OCI-M1 (cell line): Measurements from ENCODE around the gene C16orf82.
"Not testable (repeated sequence)": the region's sequence is repeated elsewhere in the genome, so short reads cannot be mapped to it uniquely, and the experiment has no call there.

Source experiments
- DNase-seq: peaks from one replicate; lab custom pipeline; 2025; lab: John Stamatoyannopoulos, UW

C16orf82 gene

GRCh38 chr16:27066668-27067537 is at the start of gene C16orf82:
TSS of gene C16orf82 (plus strand) at chr16:27066927.
- no peak for DNase-seq

- no peak for DNase-seq
These were observed 46.7 kb upstream of the C16orf82 start for GRCh38 chr16:27020031-27020430.

GRCh38 chr16:27024010-27024409 is 42.7 kb upstream of the C16orf82 start:
- DNase-seq = no peak

GRCh38 chr16:27025581-27025980 is 41.1 kb upstream of the C16orf82 start:
- no peak for DNase-seq

GRCh38 chr16:27027971-27028370 is 38.8 kb upstream of the C16orf82 start:
- no peak for DNase-seq

GRCh38 chr16:27028591-27029110 is 38.1 kb upstream of the C16orf82 start:
- DNase-seq = no peak

- DNase-seq = no peak
These were observed 37.2 kb upstream of the C16orf82 start for GRCh38 chr16:27029525-27029924.

GRCh38 chr16:27033281-27033979 is 33.3 kb upstream of the C16orf82 start:
- DNase-seq = no peak

GRCh38 chr16:27040732-27041131 is 26.0 kb upstream of the C16orf82 start:
- DNase-seq = no peak

- no peak for DNase-seq
These were observed 19.7 kb upstream of the C16orf82 start for GRCh38 chr16:27046958-27047518.

- no peak for DNase-seq
These were observed 18.4 kb upstream of the C16orf82 start for GRCh38 chr16:27048316-27048715.

GRCh38 chr16:27049117-27049516 is 17.6 kb upstream of the C16orf82 start:
- no peak for DNase-seq

- no peak for DNase-seq
These were observed 14.7 kb upstream of the C16orf82 start for GRCh38 chr16:27052007-27052406.

- no peak for DNase-seq
These were observed 12.7 kb upstream of the C16orf82 start for GRCh38 chr16:27053996-27054395.

- DNase-seq = no peak
These were observed 8.4 kb upstream of the C16orf82 start for GRCh38 chr16:27058299-27058698.

GRCh38 chr16:27070776-27071175 is 4.0 kb downstream of the C16orf82 start:
- DNase-seq = no peak

- no peak for DNase-seq
These were observed 7.0 kb downstream of the C16orf82 start for GRCh38 chr16:27073733-27074132.

GRCh38 chr16:27080895-27081294 is 14.2 kb downstream of the C16orf82 start:
- DNase-seq = peak; percentile 52

- DNase-seq = no peak
These were observed 17.1 kb downstream of the C16orf82 start for GRCh38 chr16:27083861-27084261.

- no peak for DNase-seq
These were observed 17.7 kb downstream of the C16orf82 start for GRCh38 chr16:27084307-27085028.

- no peak for DNase-seq
These were observed 18.5 kb downstream of the C16orf82 start for GRCh38 chr16:27085182-27085581.

- not testable (repeated sequence) for DNase-seq
These were observed 19.3 kb downstream of the C16orf82 start for GRCh38 chr16:27086031-27086430.
